ENCODE data around the gene PDE4B. TPM values are rescaled to one million over a fixed set of nuclear protein-coding genes. Genes with fewer than 3 reads are reported as not detected.

Gene PDE4B
- total and polyA plus RNA-seq, 7 donors: 1.6 to 17.2 (median 10.7) TPM

GRCh38 chr1:66267201-66267940 is 474.7 kb downstream of the PDE4B start:
- H3K9me3 ChIP-seq: no peaks in the 10 kb centered on the region
- intact Hi-C loops (cut with DNase I): no loop called here
- H3K4me3 ChIP-seq: no peak overlapping the region
- H3K36me3 ChIP-seq: no peaks in the 10 kb centered on the region
- 83 to 93% methylated on average over 7 of the region's 7 CpGs for WGBS, 2 donors
- TF ChIP-seq POLR2A (IDR thresholded peaks at IDR 0.05): no peak
- TF ChIP-seq CTCF (IDR thresholded peaks at IDR 0.05): no peak
- no peak for TF ChIP-seq POLR2AphosphoS5 (IDR thresholded peaks at IDR 0.05)
- TF ChIP-seq EP300 (IDR thresholded peaks at IDR 0.05): no peak
- peak overlapping the region in 2 of 4 donors; percentile 28 to 33 for H3K27ac ChIP-seq
- DNase-seq: no peak
- peaks cover 0 to 52% (median 32%) of the 10 kb centered on the region in 4 donors for H3K4me1 ChIP-seq
- H3K27me3 ChIP-seq: no peaks in the 10 kb centered on the region

- no peak overlapping the region for H3K4me3 ChIP-seq
- TF ChIP-seq POLR2A (IDR thresholded peaks at IDR 0.05) (no peak), POLR2AphosphoS5 (IDR thresholded peaks at IDR 0.05) (no peak), CTCF (IDR thresholded peaks at IDR 0.05) (no peak), EP300 (IDR thresholded peaks at IDR 0.05) (no peak)
- intact Hi-C loops (cut with DNase I): no loop called here
Measured at GRCh38 chr1:66269222-66269621, 476.5 kb downstream of the PDE4B start.

GRCh38 chr1:66270119-66270812 is 477.6 kb downstream of the PDE4B start:
- H3K9me3 ChIP-seq: no peaks in the 10 kb centered on the region
- no peaks in the 10 kb centered on the region for H3K36me3 ChIP-seq
- TF ChIP-seq POLR2AphosphoS5 (IDR thresholded peaks at IDR 0.05): peak; percentile 30 to 74 (median 51)
- no peak for TF ChIP-seq CTCF (IDR thresholded peaks at IDR 0.05)
- no peak for TF ChIP-seq POLR2A (IDR thresholded peaks at IDR 0.05)
- peak in 3 of 4 donors; percentile 23 to 40 (median 39) for TF ChIP-seq EP300 (IDR thresholded peaks at IDR 0.05)
- intact Hi-C loops (cut with DNase I): loop anchor here (5.0 kb wide), 1 partner anchor 177 kb away; no protein-coding TSS in a partner anchor
- peak overlapping the region; percentile 40 to 87 (median 85) for H3K27ac ChIP-seq
- WGBS, 2 donors: 74 to 85% methylated on average over 5 of the region's 5 CpGs
- H3K27me3 ChIP-seq: no peaks in the 10 kb centered on the region
- peak; percentile 78 for DNase-seq
- H3K4me3 ChIP-seq: no peak overlapping the region
- H3K4me1 ChIP-seq: peaks cover 0 to 58% (median 38%) of the 10 kb centered on the region in 4 donors

More at GRCh38 chr1:66269222-66269621, 476.5 kb downstream of the PDE4B start:
- Histone ChIP-seq H3K27me3 (no peaks in the 10 kb centered on the region), H3K4me1 (peaks cover 0 to 52% (median 36%) of the 10 kb centered on the region in 4 donors), H3K9me3 (no peaks in the 10 kb centered on the region), H3K36me3 (no peaks in the 10 kb centered on the region), H3K27ac (no peak overlapping the region)
- WGBS, 2 donors: 87% methylated on average over 5 of the region's 5 CpGs
- DNase-seq: no peak

GRCh38 chr1:66271216-66271903 is 478.7 kb downstream of the PDE4B start:
- peak; percentile 92 to 99 (median 94) for TF ChIP-seq POLR2AphosphoS5 (IDR thresholded peaks at IDR 0.05)
- peak; percentile 88 to 99 (median 98) for TF ChIP-seq EP300 (IDR thresholded peaks at IDR 0.05)
- TF ChIP-seq POLR2A (IDR thresholded peaks at IDR 0.05): no peak
- Histone ChIP-seq H3K27ac (peak overlapping the region; percentile 79 to 87 (median 85)), H3K4me1 (peaks cover 0 to 69% (median 39%) of the 10 kb centered on the region in 4 donors), H3K36me3 (no peaks in the 10 kb centered on the region), H3K9me3 (no peaks in the 10 kb centered on the region), H3K27me3 (no peaks in the 10 kb centered on the region), H3K4me3 (peak overlapping the region in 3 of 4 donors; percentile 7 to 31 (median 26))
- 10 to 31% methylated on average over 8 of the region's 8 CpGs for WGBS, 2 donors
- DNase-seq: peak; percentile 96
- intact Hi-C loops (cut with DNase I): loop anchor here (1.0 to 5.0 kb wide), 2 partner anchors 60 to 176 kb away; no protein-coding TSS in a partner anchor

Measured in sigmoid colon (tissue), 7 donors.